Stimulated activated naive CD4-positive, alpha-beta T cell (primary cell): ENCODE data around the gene SIK2.
A peak's percentile ranks its signal among the peaks of the same experiment; 100 is the strongest.
"Not testable (repeated sequence)": the region's sequence is repeated elsewhere in the genome, so short reads cannot be mapped to it uniquely, and the experiment has no call there.

Experiments used
- DNase-seq, 6 experiments: peaks; one replicate each; lab custom pipeline; 2025; lab: John Stamatoyannopoulos, UW

Gene SIK2

GRCh38 chr11:111759778-111760407 is 157.6 kb downstream of the SIK2 start:
- DNase-seq, result no peak

- no peak for DNase-seq
Observed at GRCh38 chr11:111761036-111761435, 158.8 kb downstream of the SIK2 start.

GRCh38 chr11:111762526-111762925 is 160.3 kb downstream of the SIK2 start:
- DNase-seq, result no peak

- DNase-seq, result no peak
Observed at GRCh38 chr11:111762981-111763643, 160.9 kb downstream of the SIK2 start.

- DNase-seq, result no peak
Observed at GRCh38 chr11:111764621-111765020, 162.4 kb downstream of the SIK2 start.

GRCh38 chr11:111765320-111765983 is 163.2 kb downstream of the SIK2 start:
- peak in 3 of 6 experiments; percentile 25 to 45 (median 42) for DNase-seq

- DNase-seq, result peak; percentile 69 to 89 (median 78)
Observed at GRCh38 chr11:111765984-111766833, 164.0 kb downstream of the SIK2 start, which contains the start of gene PPP2R1B. Gene PPP2R1B (minus strand): TSS chr11:111766389. CDS start chr11:111766361, 28 bp downstream.

- peak in 1 of 6 experiments; percentile 32 for DNase-seq
Observed at GRCh38 chr11:111766834-111767142, 164.5 kb downstream of the SIK2 start.

GRCh38 chr11:111770581-111771134 is 168.4 kb downstream of the SIK2 start:
- DNase-seq, result no peak

- not testable (repeated sequence) for DNase-seq
Observed at GRCh38 chr11:111771205-111771604, 169.0 kb downstream of the SIK2 start.

GRCh38 chr11:111772535-111772934 is 170.3 kb downstream of the SIK2 start:
- DNase-seq, result no peak

GRCh38 chr11:111774955-111775710 is 172.9 kb downstream of the SIK2 start:
- DNase-seq, result no peak

GRCh38 chr11:111776398-111777093 is 174.3 kb downstream of the SIK2 start:
- DNase-seq, result no peak

GRCh38 chr11:111777094-111778046 is 175.1 kb downstream of the SIK2 start:
- peak in 5 of 6 experiments; percentile 3 to 62 (median 30) for DNase-seq

GRCh38 chr11:111778047-111778558 is 175.9 kb downstream of the SIK2 start:
- no peak for DNase-seq

GRCh38 chr11:111779118-111779517 is 176.9 kb downstream of the SIK2 start:
- DNase-seq, result no peak
